Esophagus squamous epithelium (tissue), 5 donors: Measurements from ENCODE around the gene GPC6. TPM values are rescaled to one million over a fixed set of nuclear protein-coding genes. Genes with fewer than 3 reads are reported as not detected.

Source experiments
- DNase-seq: peaks from one replicate; lab custom pipeline; 2025; lab: John Stamatoyannopoulos, UW
- H3K27ac ChIP-seq, 4 donors: fragments of 200-600 bp; sonication (generic); one replicate each; pipeline ENCODE4 v1.5.1; 2016 to 2019; ENCODE audit warnings: mild to moderate bottlenecking in 1 of 4
- H3K27me3 ChIP-seq, 4 donors: fragments of 200-600 bp; sonication (generic); 1 replicate in 3 of 4; 2 replicates in 1 of 4; pipeline versions ENCODE4 v1.5.1 to v1.6.0; 2017 to 2021; ENCODE audit warnings: antibody characterized with exemption in 1 of 4
- H3K36me3 ChIP-seq, 3 donors: fragments of 200-600 bp; sonication (generic); one replicate each; pipeline ENCODE4 v1.5.1; 2016 to 2019
- H3K4me1 ChIP-seq, 3 donors: fragments of 200-600 bp; sonication (generic); one replicate each; pipeline ENCODE4 v1.5.1; 2017 to 2019
- H3K4me3 ChIP-seq, 4 donors: fragments of 200-600 bp; sonication (generic); 1 replicate in 3 of 4; 2 replicates in 1 of 4; pipeline ENCODE4 v1.5.1; 2016 to 2019; ENCODE audit warnings: mild to moderate bottlenecking in 2 of 4, moderate library complexity in 1 of 4
- H3K9me3 ChIP-seq, 3 donors: fragments of 200-600 bp; sonication (generic); one replicate each; pipeline ENCODE4 v1.5.1; 2016 to 2019
- POLR2A ChIP-seq, 4 donors: fragments of 450-650 bp; IDR thresholded peaks; one replicate each; pipeline ENCODE4 v1.6.1; 2017; ENCODE audit warnings: antibody characterized with exemption in 4 of 4, mild to moderate bottlenecking in 4 of 4, moderate library complexity in 3 of 4
- WGBS, 2 donors: methylation state at CpG; one replicate each; pipeline ENCODE4 v1.1.5; 2018; 5-methylcytosine and 5-hydroxymethylcytosine counted together
- intact Hi-C: fragments of 100-400 bp; cut with DNase I; formaldehyde crosslinking; loops from one replicate; pipeline ENCODE4 v1.15.0; 2022
- total RNA-seq, 4 donors: library from RNA; depleted of rRNA; stranded (reverse); fragments of >200 nt; gene quantifications; one replicate each; pipeline ENCODE4 v1.1.0, GENCODE V29; 2016
- TF ChIP-seq, protein P1 (sequence below), 6 experiments: fragments of 450-650 bp in 4 of 6; fragments of 200-600 bp in 2 of 6; sonication (generic) in 2 of 6; IDR thresholded peaks; one replicate each; pipeline ENCODE4 v1.5.1; 2016 to 2019; ENCODE audit warnings: antibody characterized with exemption in 6 of 6, mild to moderate bottlenecking in 4 of 6, moderate library complexity in 4 of 6
- donor health status: DM: yes; HTN: yes; CAD: no.

GPC6 gene
- total RNA-seq, 4 donors from 2014 or later = 0.57 to 8.6 (median 2.6) TPM

DNA sequence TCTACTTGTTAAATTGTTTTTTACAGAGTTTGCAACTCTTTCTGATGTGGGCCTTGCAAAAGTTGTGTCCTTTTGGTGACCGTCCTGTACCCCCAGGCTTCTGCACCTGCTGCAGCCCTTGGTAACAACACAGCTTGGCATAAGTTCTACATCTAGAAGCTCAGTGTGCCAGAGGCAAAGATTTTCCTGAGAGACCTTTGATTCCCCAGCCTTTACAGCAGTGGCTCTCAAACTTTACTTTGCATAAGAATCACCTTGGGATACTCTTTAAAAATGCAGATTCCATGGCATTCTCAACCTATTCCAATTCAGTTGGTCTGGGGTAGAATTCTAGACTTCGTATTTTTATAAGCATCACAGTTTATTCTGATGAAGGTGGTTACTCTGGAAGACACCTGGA is 991.9 kb downstream of the GPC6 start:
- H3K9me3 ChIP-seq = no peaks in the 10 kb centered on the region
- intact Hi-C loops = no loop called here
- 79 to 80% methylated on average over 2 of the region's 2 CpGs for WGBS, 2 donors
- H3K4me1 ChIP-seq = no peaks in the 10 kb centered on the region
- H3K36me3 ChIP-seq = no peaks in the 10 kb centered on the region
- TF ChIP-seq, protein P1, sequence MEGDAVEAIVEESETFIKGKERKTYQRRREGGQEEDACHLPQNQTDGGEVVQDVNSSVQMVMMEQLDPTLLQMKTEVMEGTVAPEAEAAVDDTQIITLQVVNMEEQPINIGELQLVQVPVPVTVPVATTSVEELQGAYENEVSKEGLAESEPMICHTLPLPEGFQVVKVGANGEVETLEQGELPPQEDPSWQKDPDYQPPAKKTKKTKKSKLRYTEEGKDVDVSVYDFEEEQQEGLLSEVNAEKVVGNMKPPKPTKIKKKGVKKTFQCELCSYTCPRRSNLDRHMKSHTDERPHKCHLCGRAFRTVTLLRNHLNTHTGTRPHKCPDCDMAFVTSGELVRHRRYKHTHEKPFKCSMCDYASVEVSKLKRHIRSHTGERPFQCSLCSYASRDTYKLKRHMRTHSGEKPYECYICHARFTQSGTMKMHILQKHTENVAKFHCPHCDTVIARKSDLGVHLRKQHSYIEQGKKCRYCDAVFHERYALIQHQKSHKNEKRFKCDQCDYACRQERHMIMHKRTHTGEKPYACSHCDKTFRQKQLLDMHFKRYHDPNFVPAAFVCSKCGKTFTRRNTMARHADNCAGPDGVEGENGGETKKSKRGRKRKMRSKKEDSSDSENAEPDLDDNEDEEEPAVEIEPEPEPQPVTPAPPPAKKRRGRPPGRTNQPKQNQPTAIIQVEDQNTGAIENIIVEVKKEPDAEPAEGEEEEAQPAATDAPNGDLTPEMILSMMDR (IDR thresholded peaks at IDR 0.05) = no peak
- TF ChIP-seq POLR2A (IDR thresholded peaks at IDR 0.05) = no peak
- no peaks in the 10 kb centered on the region for H3K27me3 ChIP-seq
- DNase-seq = no peak
- H3K27ac ChIP-seq = no peak overlapping the region
- H3K4me3 ChIP-seq = no peak overlapping the region

DNA sequence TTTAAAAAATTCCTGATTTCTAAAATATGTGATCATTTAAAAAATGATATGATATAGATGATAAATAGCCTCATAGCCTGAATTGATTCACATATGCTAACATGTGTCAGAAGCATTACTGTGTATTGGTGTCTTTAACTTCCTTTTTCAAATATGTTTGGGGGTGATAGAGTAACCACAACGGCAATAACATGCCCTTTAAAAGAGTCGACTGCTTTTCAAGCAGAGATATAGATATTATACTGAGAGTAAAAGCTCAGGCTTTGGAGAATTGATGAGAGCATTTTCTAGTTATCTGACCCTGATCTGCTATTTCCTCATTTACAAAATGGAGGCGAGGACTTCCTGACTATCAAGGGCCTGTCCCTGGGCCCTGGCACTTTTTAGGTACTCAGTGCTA is 992.3 kb downstream of the GPC6 start:
- no peak for DNase-seq
- intact Hi-C loops = no loop called here
- H3K4me3 ChIP-seq = no peak overlapping the region
- H3K9me3 ChIP-seq = no peaks in the 10 kb centered on the region
- H3K4me1 ChIP-seq = no peaks in the 10 kb centered on the region
- TF ChIP-seq POLR2A (IDR thresholded peaks at IDR 0.05) = no peak
- TF ChIP-seq, protein P1 (IDR thresholded peaks at IDR 0.05) = no peak
- H3K36me3 ChIP-seq = no peaks in the 10 kb centered on the region
- 75 to 96% methylated on average over 3 of the region's 3 CpGs for WGBS, 2 donors
- no peaks in the 10 kb centered on the region for H3K27me3 ChIP-seq
- H3K27ac ChIP-seq = no peak overlapping the region

DNA sequence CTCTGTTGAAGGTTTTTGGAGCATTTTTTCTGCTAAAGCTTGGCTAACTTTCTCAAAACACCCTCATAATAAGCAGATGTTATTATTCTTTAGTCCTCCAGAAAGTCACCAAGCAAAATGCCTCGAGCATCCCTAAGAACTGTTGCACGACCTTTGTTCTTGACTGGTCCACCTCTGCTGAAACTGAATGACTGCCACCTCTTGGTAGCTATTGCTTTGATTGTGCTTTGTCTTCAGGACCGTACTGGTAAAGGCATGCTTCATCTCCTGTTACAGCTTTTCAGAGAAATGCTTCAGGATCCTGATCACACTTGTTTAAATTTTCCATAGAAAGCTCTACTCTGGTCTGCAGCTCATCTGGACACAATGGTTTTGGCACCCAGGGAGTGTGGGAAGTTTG is 998.1 kb downstream of the GPC6 start:
- WGBS, 2 donors = 67% methylated on average over 3 of the region's 3 CpGs
- H3K4me3 ChIP-seq = no peak overlapping the region
- DNase-seq = no peak
- H3K27me3 ChIP-seq = no peaks in the 10 kb centered on the region
- no peaks in the 10 kb centered on the region for H3K36me3 ChIP-seq
- no peak overlapping the region for H3K27ac ChIP-seq
- H3K4me1 ChIP-seq = no peaks in the 10 kb centered on the region
- no peaks in the 10 kb centered on the region for H3K9me3 ChIP-seq
- TF ChIP-seq, protein P1 (IDR thresholded peaks at IDR 0.05) = no peak
- TF ChIP-seq POLR2A (IDR thresholded peaks at IDR 0.05) = no peak
- intact Hi-C loops = no loop called here

DNA sequence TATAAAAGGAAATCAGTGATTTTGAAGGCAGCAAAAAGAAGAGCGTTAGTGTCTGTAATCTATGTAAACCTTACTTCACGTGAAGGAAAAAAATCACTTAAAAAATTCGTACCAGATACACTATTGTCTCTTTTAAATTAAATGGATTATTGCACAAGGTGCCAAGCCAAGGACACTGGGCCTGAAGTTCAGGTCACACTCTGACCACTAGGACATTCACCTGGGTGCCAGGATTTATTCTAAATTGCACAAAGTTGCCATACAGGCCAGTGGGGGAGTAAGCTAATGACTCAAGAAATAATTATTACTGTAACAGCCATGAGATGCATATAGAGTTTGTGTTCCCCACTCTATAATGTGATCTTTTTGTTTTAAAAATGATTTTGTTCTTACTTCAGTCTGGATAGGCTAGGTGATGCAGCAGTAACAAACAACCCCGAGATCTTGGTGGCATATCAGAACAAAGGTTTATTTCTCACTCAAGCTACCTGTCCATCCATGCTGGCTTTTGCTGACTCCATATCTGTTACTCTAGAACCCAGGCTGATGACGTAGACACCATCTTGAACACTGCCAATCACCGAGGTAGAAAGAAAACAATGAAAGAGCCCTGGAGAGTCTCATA is 1000.8 kb downstream of the GPC6 start:
- H3K27me3 ChIP-seq = no peaks in the 10 kb centered on the region
- no peaks in the 10 kb centered on the region for H3K36me3 ChIP-seq
- H3K4me3 ChIP-seq = no peak overlapping the region
- TF ChIP-seq POLR2A (IDR thresholded peaks at IDR 0.05) = no peak
- TF ChIP-seq, protein P1 (IDR thresholded peaks at IDR 0.05) = no peak
- H3K9me3 ChIP-seq = no peaks in the 10 kb centered on the region
- intact Hi-C loops = no loop called here
- DNase-seq = no peak
- 80 to 97% methylated on average over 6 of the region's 6 CpGs for WGBS, 2 donors
- no peak overlapping the region for H3K27ac ChIP-seq
- no peaks in the 10 kb centered on the region for H3K4me1 ChIP-seq

DNA sequence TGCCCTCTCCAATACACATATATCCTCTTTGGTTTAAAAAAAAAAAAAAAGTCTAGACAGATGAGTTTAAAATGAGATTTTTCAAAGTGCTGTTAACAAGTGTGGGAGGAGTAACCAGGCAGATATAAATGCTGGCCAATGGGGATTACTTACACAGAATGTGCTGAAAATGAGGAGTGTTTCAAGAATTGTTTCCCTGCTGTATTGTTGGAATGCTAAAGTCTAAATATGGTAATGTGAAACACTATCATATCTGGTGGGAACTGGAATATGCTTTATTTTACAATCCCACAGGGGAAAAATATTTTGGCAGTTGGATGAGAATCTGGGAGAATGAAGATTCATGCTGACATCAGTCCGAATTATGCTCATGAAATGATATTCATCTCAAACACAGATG is 1002.2 kb downstream of the GPC6 start:
- no peak overlapping the region for H3K27ac ChIP-seq
- H3K4me1 ChIP-seq = peaks cover 0 to 8% (median 0%) of the 10 kb centered on the region in 3 donors
- H3K9me3 ChIP-seq = no peaks in the 10 kb centered on the region
- no peak for DNase-seq
- 74 to 95% methylated on average over 1 of the region's 1 CpG for WGBS, 2 donors
- no peak overlapping the region for H3K4me3 ChIP-seq
- H3K36me3 ChIP-seq = no peaks in the 10 kb centered on the region
- TF ChIP-seq, protein P1 (IDR thresholded peaks at IDR 0.05) = no peak
- TF ChIP-seq POLR2A (IDR thresholded peaks at IDR 0.05) = no peak
- intact Hi-C loops = no loop called here
- H3K27me3 ChIP-seq = no peaks in the 10 kb centered on the region
